HG03175 (cell line): Measurements from ENCODE around the gene ACAP2.
"Not testable (repeated sequence)": the region's sequence is repeated elsewhere in the genome, so short reads cannot be mapped to it uniquely, and the experiment has no call there.

Experiments used
- ATAC-seq: cut with Tn5 transposase; IDR thresholded peaks from one replicate; pipeline ENCODE4 v1.9.1; 2021; ENCODE audit warnings: mild to moderate bottlenecking, moderate library complexity; ENCODE audit not compliant: unreplicated experiment

ACAP2 gene

DNA sequence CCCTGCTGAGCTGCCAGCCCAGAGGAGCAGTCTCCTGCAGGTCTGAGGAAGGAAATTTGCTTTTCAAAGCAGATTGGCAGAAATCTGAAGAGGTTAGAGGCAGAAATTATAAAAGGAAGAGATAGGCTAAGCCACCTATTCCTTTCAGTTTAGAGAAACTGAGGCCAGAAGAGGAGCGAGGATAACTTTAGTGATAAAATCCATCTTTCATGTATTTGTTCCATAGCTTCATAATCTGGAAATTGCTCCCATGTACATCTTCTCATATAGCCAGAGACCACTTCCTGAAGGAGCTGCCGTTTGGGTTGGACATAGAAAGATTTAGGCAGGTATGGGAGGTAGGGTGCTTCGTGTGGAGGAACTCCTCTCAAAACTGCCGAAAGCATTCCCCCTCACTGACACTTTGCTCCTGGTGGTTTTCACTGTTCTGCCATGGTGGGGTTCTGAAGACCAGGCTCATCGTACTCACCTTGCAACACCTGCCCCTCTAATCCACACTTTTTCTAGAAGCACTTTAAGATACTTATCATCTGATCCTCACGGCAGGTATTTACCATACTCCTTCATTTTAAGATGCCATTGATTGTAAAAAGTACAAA, 670 bp upstream of the ACAP2 start:
- no peak for ATAC-seq

DNA sequence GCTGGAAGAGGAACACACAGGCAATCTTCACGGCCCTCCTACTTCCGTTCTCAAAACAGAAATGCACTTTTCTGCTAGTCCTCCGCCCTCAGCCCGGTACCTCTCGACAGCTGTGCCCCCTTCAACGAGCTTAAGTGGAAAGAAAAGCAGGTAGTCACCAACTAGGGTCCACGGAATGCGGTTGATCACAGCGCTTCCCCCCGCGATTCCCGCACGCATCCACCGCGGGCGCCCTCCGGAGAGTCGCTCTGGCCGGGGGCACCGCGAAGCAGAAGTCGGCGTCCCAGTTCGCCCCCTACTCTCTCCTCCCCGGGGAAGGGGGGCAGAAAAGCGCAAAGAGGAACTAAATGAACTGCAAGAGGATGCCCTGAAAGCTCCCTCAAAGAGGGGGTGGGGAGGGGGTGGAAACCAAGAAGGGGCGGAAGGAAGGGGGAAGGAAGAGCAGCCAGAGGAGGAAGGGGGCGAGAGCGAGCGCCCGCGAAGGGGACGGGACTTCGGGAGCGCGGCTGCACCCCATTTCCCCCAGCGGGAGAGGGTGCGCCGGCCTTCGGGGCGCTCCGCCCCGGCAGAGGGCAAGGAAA, 738 bp downstream of the ACAP2 start:
- peak; percentile 7 for ATAC-seq

DNA sequence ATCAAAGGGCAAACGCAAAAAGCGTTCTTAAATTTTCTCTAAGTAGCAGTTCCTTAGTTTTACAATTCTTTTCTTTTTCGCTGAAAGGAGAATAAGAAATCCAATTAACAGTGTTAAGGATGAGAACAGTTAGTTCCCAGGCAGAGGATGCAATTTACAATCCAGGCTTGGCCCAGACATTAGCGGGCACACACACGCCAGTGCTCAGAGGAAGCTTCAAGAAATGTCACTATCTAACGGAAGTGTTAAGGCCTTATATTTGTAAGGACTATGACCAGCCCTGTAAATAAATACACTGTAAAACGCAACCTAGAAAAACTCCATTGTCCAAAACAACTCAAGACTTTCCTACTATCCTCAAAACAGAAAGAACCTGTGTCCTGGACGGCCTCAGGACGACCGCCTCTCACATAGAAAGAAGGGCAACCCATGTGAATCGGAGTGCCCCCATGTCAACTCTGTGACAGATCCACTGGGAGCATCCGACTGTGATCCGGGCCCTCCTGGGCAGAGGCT, 1.3 kb downstream of the ACAP2 start:
- ATAC-seq: no peak

DNA sequence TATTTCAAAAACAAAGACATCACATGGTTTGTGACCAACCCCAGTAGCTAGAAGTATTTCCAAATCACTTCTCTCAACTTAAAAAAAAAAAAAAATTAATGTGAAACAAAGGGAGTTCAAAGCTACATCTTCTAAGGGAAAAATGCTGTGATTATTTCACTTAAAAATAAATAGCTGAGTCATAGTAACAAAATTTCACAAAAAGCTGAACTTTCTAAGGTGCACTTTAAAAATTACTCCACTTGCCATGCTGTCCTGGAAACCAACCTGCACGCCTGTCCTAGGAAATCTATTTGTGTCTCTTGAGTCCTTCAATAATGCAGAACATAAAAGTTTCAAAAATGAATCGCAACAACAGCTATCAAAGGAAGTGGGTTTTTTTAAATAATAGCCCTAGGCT, 1.8 kb downstream of the ACAP2 start:
- no peak for ATAC-seq

DNA sequence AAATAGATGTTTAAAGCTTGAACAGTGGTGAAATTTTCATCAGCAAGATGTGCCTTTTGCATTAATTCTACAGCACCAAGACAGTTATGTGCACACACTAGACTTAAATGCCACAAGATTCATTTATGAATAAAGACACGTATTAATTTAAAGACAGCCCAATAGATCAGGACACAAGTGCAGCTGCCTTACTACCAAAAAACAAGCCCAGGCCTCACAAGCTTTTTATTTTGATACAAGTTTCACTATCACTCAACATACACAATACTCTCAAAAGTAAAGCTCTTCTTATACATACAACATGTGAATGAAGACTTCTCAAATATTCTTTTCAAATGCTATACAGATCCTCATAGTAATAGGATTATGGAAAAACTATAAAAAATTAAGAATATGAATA, 2.4 kb downstream of the ACAP2 start:
- no peak for ATAC-seq

DNA sequence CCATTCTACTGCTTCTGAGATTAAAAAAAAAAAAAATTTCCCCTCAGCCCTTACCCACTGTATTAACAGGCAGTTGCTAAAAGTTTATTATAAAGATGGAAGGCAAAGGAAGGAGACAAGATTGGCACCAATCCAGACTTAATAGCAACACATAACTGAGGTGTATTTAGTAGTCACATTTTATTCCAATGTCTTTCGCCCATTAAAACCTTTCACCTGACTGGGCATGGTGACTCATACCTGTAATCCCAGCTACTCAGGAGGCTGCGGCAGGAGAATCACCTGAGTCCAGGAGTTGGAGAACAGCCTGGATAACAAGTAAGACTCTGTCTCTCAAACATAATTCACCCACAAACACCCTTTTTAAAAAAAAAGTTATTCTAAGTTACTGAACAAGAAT, 4.4 kb downstream of the ACAP2 start:
- ATAC-seq: no peak

DNA sequence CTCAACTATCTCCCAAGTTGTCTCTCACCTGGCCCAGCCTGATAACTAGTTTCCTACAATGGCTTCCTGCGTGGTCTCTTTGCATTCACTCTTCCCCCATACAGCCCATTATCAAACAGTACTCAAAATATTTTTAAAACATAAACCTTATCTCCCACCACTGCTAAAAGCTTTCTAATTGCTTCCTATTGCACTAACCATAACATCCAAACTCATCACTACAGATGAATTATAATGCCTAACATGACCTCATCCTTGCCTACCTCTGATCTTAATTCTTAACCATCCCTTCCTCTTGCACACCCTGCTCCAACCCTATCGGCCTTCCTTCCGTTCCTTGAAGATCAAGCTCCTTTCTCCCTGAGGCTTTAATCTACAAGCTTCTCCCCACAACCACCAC, 17.0 kb downstream of the ACAP2 start:
- ATAC-seq: no peak

DNA sequence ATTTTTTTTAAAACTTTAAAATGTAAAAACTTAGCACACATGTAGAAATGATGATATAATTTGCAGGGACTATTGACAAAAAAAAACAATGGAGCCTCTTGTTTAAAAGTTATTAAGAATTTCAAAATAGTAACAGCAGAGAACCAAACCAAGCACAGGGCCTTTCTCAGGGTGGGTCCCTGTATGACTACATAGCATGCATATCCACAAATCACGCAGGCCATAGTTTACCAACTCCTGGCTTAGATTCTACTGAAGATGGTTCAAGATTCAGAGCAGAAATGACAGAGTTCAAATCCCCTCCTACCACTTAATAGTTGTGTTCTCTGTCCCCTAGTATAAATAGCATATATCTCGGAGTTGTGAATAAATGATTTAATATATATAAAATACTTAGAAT, 19.0 kb downstream of the ACAP2 start:
- no peak for ATAC-seq

DNA sequence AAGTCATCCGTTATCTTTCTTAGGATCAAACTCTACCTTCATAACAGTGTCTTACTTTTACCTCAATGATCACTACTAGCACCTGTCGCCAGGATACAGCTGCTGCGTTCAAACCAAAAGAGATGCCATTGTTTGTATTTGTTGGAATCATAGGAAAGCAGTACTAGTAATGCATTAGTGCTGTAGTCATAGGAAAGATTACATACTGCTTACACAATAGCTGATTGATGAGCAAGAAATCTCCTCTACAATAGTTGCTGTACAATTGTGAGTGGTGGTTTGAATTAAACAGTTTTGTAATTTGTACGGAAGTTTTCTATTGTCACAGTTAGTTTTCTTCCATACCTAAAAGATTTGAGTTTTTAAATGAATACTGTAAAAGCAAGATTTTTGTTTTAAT, 21.4 kb downstream of the ACAP2 start:
- ATAC-seq: no peak

DNA sequence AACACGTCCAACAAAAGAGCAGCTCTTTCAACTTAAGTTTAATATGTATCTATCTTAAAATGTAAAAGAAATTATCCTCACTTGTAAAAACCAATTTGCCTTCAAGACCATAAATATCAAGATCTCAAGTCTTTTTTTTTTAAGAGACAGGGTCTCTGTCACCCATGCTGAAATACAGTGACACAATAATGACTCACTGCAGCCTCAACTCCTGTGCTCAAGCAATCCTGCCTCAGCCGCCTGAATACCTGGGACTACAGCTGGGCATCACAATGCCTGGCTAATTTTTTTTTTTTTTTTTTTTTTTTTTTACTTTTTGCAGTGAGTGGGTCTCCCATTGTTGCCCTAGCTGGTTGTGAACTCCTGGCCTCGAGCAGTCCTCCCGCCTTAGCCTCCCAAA, 26.0 kb downstream of the ACAP2 start:
- ATAC-seq: no peak

DNA sequence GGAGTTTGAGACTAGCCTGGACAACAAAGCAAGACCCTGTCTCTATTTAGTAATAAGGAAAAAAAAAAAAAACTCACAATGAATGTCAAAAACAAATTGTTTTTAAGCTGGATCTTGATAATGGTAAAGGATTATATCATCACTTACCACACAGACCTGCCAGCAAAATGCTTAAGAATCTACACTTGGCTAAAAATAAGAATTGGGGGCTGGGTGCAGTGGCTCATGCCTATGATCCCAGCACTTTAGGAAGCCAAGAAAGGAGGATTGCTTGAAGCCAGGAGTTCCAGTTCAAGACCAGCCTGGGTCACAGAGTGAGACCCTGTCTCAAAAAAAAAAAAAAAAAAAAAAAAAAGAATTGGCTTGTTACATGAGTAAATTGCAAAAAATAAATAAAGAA, 31.0 kb downstream of the ACAP2 start:
- no peak for ATAC-seq

DNA sequence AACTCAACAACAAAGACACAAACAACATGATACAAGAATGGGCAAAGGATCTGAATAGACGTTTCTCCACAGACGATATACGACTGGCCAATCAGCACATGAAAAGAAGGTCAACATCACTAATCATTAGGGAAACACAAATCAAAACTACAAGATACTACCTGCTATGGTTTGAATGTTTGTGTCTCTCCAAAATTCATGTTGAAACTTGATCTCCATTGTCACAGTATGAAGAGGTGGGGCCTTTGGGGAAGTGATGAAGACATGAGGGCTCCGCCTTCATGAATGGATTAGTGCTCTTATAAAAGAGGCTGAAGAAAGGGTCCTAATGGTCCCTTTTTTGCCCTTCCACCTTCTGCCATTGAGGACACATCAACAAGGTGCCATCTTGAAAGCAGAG, 32.3 kb downstream of the ACAP2 start:
- no peak for ATAC-seq

DNA sequence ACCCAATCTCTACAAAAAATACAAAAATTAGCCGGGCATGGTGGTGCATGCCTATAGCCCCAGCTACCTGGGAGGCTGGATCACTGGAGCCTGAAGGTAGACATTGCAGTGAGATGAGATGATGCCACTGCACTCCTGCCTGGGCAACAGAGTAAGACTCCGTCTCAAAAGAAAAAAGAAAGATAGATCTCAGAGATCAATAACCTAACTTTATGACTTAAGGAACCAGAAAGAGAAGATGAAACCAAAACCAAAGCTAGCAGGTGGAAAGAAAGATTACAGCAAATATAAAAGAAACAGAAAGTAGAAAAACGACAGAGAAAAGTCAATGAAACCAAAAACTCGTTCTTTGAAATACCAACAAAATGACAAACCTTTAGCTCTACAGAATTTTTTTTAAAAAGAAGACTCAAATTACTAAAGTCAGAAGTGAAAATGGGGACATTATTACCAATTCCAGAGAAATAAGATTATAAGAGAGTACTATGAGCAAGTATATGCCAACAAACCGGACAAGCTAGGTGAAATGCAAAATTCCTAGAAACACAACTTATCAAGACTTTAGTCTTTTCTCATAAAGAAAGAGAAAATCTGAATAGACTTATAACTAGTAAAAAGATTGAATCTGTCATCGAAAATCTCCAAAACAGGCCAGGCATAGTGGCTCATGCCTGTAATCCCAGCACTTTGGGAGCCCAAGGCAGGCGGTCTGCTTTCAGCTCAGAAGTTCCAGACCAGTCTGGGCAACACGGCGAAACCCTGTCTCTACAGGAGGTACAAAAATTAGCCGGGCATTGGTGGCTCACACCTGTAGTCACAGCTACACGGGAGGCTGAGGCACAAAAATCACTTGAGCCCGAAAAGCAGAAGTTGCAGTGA, 35.0 kb downstream of the ACAP2 start:
- peak; percentile 60 for ATAC-seq

DNA sequence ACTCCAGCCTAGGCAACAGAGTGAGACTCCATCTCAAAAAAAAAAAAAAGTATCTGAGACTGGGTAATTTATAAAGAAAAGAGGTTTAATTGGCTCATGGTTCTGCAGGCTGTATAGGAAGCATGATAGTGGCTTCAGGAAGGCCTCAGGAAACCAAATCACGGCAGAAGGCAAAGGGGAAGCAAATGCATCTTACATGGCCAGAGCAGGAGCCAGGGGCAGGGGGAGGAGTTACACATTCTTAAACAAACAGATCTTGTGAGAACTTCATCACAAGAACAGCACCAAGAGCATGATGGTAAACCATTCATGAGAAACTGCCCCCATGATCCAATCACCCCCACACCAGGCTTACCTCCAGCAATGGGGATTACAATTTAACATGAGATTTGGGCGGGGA, 37.2 kb downstream of the ACAP2 start:
- ATAC-seq: no peak

DNA sequence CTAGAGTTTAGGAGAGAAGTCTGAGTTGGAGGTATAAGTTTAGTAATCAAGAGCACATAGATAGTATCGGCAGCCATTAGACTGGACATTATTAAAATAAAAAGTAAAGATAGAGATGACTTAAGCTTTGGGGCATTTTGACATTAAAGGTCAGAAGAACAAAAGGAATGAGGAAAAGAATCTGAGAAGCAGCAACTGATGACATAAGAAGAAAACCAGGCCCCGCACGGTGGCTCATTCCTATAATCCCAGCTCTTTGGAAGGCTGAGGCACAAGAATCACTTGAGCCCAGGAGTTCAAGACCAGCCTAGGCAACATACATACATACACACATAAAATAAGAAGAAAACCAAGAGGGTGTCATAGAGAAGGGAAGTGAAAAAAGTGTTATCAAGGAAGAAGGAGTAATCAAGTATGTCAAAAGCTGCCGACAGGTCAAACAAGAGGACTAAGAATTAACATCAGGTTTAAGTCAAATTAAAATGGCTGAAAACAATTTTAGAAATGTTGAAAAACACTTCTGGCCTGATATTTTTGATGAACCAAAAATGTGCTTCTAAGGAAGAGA, 38.9 kb downstream of the ACAP2 start:
- no peak for ATAC-seq

DNA sequence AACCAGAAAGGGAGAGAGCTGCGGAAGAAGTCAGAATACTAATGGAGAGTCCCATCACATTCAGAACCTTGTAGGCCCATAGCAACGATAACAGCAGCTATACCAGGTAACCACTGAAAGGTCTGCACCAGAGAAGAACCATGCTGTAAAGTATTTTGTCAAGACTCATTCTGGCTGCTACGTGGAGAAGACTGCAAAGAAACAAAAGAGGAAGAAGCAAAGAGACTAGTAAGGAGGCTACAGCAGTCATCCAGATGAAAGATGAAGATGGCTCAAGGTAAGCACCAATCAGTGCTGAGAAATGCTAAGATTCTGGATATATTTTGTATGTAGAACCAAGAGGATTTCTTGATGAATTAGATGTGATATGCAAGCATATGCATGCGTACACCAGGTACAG, 39.6 kb downstream of the ACAP2 start:
- ATAC-seq: no peak

DNA sequence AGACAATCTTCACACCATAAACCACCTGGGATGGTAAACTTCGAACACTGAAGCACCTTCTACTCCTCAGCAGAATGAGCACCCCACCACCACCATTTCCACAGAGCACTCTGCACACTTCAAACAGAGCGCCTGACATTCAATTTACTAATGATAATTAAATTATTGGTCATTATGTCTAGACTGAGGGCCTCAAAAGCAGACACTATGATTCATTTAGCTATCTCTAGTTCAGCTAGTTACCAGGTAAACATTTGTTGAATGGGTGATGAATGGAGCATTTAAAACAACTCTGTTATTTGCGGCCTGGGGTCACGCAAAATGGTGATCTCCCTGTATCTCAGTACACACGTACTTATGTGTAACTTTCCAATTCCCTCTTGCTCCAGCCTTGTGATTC, 40.9 kb downstream of the ACAP2 start:
- no peak for ATAC-seq

DNA sequence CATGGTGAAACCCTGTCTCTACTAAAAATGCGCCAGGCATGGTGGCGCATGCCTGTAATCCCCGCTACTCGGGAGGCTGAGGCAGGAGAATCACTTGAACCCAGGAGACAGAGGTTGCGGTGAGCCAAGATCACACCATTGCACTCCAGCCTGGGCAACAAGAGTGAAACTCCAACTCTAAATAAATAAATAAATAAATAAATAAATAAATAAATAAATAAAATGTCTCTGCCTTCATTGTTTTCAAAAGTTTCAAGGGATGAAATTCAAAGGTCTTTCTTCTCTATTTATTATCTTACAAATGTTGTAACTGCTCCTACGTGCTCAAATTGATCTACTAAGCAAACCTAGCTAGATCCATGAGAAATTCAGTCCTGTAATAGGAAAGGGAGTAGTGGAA, 44.4 kb downstream of the ACAP2 start:
- not testable (repeated sequence) for ATAC-seq

DNA sequence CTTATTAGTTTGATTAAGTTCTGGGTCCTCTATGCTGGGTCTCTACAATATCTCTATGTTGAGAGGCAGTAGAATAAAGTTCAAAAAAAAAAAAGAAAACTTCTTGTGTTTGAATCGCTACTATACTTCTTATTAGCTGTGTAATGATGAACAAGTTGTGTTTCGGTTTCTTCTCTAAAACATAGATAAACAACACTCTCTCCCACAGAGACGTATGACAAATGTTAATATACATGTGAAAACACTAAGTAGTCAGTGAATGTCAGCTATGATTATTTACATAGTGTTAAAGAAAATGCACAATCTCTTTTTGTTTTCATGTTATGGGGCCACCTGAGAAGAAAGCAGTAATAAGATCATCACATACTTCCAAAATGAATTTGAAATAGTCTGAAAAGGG, 45.3 kb downstream of the ACAP2 start:
- ATAC-seq: no peak

DNA sequence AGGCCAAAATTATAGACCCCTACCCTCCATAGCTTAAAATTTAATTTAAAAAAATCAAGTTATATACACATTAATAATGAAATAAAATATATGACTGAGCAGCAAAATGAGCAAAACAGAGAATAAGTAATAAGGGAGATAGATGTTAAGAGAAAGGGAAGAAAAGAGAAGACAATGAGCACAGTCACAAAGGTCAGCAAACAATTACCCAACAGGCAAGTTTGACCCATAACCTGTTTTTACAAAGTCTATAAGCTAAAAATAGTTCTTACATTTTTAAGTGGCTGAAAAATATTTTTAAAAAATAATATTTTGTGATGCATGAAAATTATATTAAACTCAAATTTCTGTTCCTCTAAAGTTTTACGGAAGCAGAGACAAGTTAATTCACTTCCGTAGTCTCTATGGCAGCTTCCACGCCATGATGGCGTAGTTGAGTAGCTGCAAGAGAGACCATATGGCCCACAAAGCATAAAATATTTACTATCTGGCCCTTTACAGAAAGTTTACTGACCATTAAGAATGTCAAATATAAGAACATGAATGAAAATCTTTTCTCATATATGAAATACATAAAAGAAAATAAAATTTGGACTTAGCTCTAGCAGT, 47.5 kb downstream of the ACAP2 start:
- no peak for ATAC-seq

DNA sequence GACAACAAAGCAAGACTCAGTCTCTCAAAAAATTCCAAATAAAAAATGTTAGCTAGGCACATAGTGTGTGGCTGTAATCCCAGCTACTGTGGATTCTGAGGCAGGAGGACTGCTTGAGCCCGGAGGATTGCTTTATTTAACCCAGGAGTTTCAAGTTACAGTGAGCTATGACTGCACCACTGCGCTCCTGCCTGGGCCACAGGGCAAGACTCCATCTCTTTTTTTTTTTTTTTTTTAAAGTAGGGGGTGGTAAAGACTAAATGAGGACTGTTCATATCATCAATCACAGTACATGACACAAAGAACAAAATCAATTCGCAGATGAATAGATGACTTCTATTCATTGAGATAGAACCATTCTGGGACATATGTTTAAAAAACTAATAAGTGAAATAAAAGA, 48.1 kb downstream of the ACAP2 start:
- ATAC-seq: no peak
